ENCODE results near the gene TMEM9.

Gene TMEM9

GRCh38 chr1:201116091-201116490, 38.2 kb downstream of the TMEM9 start:
- H3K9me3 ChIP-seq (ENCODE audit: control insufficient read depth, low read length): no peaks in the 10 kb centered on the region
- H3K4me1 ChIP-seq (ENCODE audit: control insufficient read depth, insufficient read depth, low read length): peaks cover 5% of the 10 kb centered on the region
- 89 to 95% methylated on average over 2 of the region's 2 CpGs for WGBS, 2 experiments
- no peak overlapping the region for H3K27ac ChIP-seq (ENCODE audit: insufficient read depth, low read depth, low read length, poor library complexity, severe bottlenecking)
- H3K27me3 ChIP-seq (ENCODE audit: control insufficient read depth, insufficient read depth, low read length, poor library complexity, severe bottlenecking): peaks cover 43% of the 10 kb centered on the region
- H3K36me3 ChIP-seq (ENCODE audit: control insufficient read depth, insufficient read depth, low read length): no peaks in the 10 kb centered on the region
- H3K4me3 ChIP-seq (ENCODE audit: insufficient read depth, low read depth, low read length): no peak overlapping the region

- Histone ChIP-seq H3K27me3 (ENCODE audit: control insufficient read depth, insufficient read depth, low read length, poor library complexity, severe bottlenecking) (peaks cover 43% of the 10 kb centered on the region), H3K4me3 (ENCODE audit: insufficient read depth, low read depth, low read length) (no peak overlapping the region), H3K27ac (ENCODE audit: insufficient read depth, low read depth, low read length, poor library complexity, severe bottlenecking) (no peak overlapping the region), H3K4me1 (ENCODE audit: control insufficient read depth, insufficient read depth, low read length) (peaks cover 10% of the 10 kb centered on the region), H3K36me3 (ENCODE audit: control insufficient read depth, insufficient read depth, low read length) (no peaks in the 10 kb centered on the region), H3K9me3 (ENCODE audit: control insufficient read depth, low read length) (no peaks in the 10 kb centered on the region)
- 93% methylated on average over 25 of the region's 25 CpGs for WGBS, 2 experiments
Observed at GRCh38 chr1:201115390-201115937, 38.8 kb downstream of the TMEM9 start.

DNA sequence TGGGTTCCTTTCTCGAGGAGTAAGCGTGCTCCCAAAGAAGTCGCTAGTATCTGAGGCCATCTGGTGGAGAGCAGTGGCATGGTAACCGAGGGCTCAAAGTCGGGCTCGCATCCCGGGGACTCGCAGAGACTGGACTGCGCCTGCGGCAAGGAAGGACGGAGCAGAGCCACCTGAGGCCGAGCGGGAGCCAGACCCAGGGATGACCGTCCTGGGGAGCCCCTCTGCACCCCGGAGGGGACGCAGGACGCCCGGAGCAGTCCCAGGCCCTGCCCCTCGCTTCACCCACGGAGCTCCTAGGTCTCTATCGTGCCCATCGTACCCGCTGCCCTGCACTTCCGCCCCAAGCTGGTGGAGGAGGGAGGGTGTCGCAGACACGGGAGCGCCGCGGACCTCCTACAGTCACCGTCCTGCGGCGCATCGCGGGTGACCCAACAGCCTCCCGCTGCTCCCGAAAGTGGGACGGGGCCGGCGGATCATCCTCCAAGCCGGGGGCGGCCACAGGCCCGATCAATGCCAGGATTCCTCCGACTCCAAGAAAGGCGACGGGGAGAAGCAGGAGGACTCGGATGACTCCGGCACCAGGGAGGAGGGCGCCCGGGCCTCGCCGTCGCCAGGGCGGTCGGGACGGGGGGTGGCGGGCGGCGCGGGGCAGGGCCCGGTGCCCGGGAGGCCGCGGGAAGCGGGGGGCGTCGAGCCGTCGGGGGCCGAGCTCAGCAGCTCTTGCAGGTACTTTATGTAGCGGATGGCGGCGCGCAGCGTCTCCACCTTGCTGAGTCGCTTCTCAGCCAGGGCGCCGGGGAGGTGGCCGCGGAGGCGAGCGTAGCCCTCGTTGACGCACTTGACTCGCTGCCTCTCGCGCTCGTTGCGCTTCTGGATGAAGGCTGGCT, 39.8 kb downstream of the TMEM9 start:
- H3K27me3 ChIP-seq (ENCODE audit: control insufficient read depth, insufficient read depth, low read length, poor library complexity, severe bottlenecking): peaks cover 43% of the 10 kb centered on the region
- no peak overlapping the region for H3K27ac ChIP-seq (ENCODE audit: insufficient read depth, low read depth, low read length, poor library complexity, severe bottlenecking)
- WGBS, 2 experiments: 2% methylated on average over 88 of the region's 88 CpGs
- no peaks in the 10 kb centered on the region for H3K36me3 ChIP-seq (ENCODE audit: control insufficient read depth, insufficient read depth, low read length)
- H3K4me3 ChIP-seq (ENCODE audit: insufficient read depth, low read depth, low read length): peak overlapping the region; percentile 37
- no peaks in the 10 kb centered on the region for H3K9me3 ChIP-seq (ENCODE audit: control insufficient read depth, low read length)
- H3K4me1 ChIP-seq (ENCODE audit: control insufficient read depth, insufficient read depth, low read length): peaks cover 10% of the 10 kb centered on the region

- Histone ChIP-seq H3K4me1 (ENCODE audit: control insufficient read depth, insufficient read depth, low read length) (peaks cover 17% of the 10 kb centered on the region), H3K9me3 (ENCODE audit: control insufficient read depth, low read length) (no peaks in the 10 kb centered on the region), H3K36me3 (ENCODE audit: control insufficient read depth, insufficient read depth, low read length) (no peaks in the 10 kb centered on the region), H3K27me3 (ENCODE audit: control insufficient read depth, insufficient read depth, low read length, poor library complexity, severe bottlenecking) (peaks cover 39% of the 10 kb centered on the region), H3K27ac (ENCODE audit: insufficient read depth, low read depth, low read length, poor library complexity, severe bottlenecking) (no peak overlapping the region), H3K4me3 (ENCODE audit: insufficient read depth, low read depth, low read length) (no peak overlapping the region)
- 44 to 47% methylated on average over 15 to 16 of the region's 17 CpGs for WGBS, 2 experiments
Observed at GRCh38 chr1:201113451-201114244, 40.6 kb downstream of the TMEM9 start.

GRCh38 chr1:201112926-201113325, 41.3 kb downstream of the TMEM9 start:
- 95 to 96% methylated on average over 3 of the region's 3 CpGs for WGBS, 2 experiments
- Histone ChIP-seq H3K4me1 (ENCODE audit: control insufficient read depth, insufficient read depth, low read length) (peaks cover 24% of the 10 kb centered on the region), H3K27me3 (ENCODE audit: control insufficient read depth, insufficient read depth, low read length, poor library complexity, severe bottlenecking) (peaks cover 36% of the 10 kb centered on the region), H3K36me3 (ENCODE audit: control insufficient read depth, insufficient read depth, low read length) (no peaks in the 10 kb centered on the region), H3K9me3 (ENCODE audit: control insufficient read depth, low read length) (no peaks in the 10 kb centered on the region), H3K4me3 (ENCODE audit: insufficient read depth, low read depth, low read length) (no peak overlapping the region), H3K27ac (ENCODE audit: insufficient read depth, low read depth, low read length, poor library complexity, severe bottlenecking) (no peak overlapping the region)

DNA sequence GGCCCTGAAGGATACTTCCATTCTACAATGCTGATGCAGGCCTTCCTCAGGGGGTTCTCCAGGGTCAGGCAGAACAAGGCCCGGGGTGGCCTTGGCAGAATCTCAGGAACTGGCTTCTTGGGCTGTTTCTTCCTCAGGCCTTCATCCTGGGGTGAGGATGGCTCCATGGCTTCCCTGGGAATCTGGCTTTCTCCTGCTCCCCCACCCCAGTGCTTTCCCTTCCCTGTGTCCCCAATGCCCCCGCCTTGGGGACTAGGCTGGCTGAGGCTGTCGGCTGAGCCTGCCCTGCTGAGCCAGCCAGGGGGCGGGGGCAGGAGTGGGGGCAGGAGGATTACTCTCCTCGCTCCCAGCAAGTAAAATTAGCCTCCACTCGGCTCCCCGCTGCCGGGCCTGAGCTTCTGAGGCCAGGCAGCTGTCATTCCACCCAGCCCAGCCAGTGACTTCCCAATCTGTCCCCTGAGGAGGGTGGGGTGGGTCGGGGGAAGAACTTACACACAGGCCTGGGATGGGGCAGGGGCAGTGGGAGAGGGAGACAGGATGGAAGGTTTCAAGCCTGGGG, 42.0 kb downstream of the TMEM9 start, which contains the start of gene CACNA1S:
TSS of gene CACNA1S (minus strand) at position 254 of the 559 bp plus-strand sequence. CDS start at position 167, 87 bp downstream.
- H3K9me3 ChIP-seq (ENCODE audit: control insufficient read depth, low read length): no peaks in the 10 kb centered on the region
- peaks cover 31% of the 10 kb centered on the region for H3K4me1 ChIP-seq (ENCODE audit: control insufficient read depth, insufficient read depth, low read length)
- WGBS, 2 experiments: 31 to 42% methylated on average over 6 to 8 of the region's 9 CpGs
- peaks cover 30% of the 10 kb centered on the region for H3K27me3 ChIP-seq (ENCODE audit: control insufficient read depth, insufficient read depth, low read length, poor library complexity, severe bottlenecking)
- H3K4me3 ChIP-seq (ENCODE audit: insufficient read depth, low read depth, low read length): no peak within 1 kb of the TSS
- no peaks in the 10 kb centered on the region for H3K36me3 ChIP-seq (ENCODE audit: control insufficient read depth, insufficient read depth, low read length)
- H3K27ac ChIP-seq (ENCODE audit: insufficient read depth, low read depth, low read length, poor library complexity, severe bottlenecking): no peak within 1 kb of the TSS

DNA sequence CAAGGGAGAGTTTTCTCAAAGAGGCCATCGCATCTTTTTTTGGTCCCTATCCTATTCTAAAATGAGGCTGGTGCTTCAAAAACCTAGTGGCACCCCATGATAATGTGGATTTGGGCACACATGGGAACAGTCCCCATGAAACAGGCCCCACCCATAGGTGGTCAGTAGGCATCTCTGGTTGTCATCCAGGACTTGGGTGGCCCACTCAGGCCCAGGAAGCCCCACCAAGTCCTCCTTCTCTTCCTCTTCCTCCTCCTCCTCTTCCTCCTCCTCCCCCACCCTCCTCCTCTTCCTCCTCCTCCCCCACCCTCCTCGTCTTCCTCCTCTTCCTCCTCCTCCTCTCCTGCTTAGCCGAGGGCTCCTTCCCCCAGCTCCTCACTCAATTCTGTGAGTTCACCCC, 42.6 kb downstream of the TMEM9 start:
- no peaks in the 10 kb centered on the region for H3K36me3 ChIP-seq (ENCODE audit: control insufficient read depth, insufficient read depth, low read length)
- H3K9me3 ChIP-seq (ENCODE audit: control insufficient read depth, low read length): no peaks in the 10 kb centered on the region
- H3K4me1 ChIP-seq (ENCODE audit: control insufficient read depth, insufficient read depth, low read length): peaks cover 36% of the 10 kb centered on the region
- WGBS, 2 experiments: 83 to 86% methylated on average over 3 of the region's 3 CpGs
- no peak overlapping the region for H3K27ac ChIP-seq (ENCODE audit: insufficient read depth, low read depth, low read length, poor library complexity, severe bottlenecking)
- no peak overlapping the region for H3K4me3 ChIP-seq (ENCODE audit: insufficient read depth, low read depth, low read length)
- peaks cover 25% of the 10 kb centered on the region for H3K27me3 ChIP-seq (ENCODE audit: control insufficient read depth, insufficient read depth, low read length, poor library complexity, severe bottlenecking)

DNA sequence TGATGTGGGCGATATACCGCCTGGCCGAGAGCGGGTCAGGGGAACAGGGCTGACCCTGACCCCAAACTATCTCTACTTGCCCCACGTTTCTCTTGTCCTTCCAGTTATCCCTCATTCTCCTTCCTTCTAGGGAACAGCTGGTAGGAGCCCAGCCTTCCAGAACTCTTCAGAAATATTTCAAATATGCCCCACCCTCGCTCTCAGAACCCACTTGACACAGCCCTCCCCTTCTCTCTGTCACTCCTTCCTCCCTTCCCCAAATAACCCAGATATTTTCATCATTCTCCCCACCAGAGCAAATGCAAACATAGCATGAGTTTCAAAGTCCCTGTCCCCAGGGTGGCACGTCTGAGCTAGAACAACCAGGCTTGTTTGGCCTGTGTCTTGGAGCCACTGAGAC, 43.1 kb downstream of the TMEM9 start:
- 91 to 92% methylated on average over 7 of the region's 7 CpGs for WGBS, 2 experiments
- H3K27ac ChIP-seq (ENCODE audit: insufficient read depth, low read depth, low read length, poor library complexity, severe bottlenecking): no peak overlapping the region
- H3K4me1 ChIP-seq (ENCODE audit: control insufficient read depth, insufficient read depth, low read length): peaks cover 36% of the 10 kb centered on the region
- no peak overlapping the region for H3K4me3 ChIP-seq (ENCODE audit: insufficient read depth, low read depth, low read length)
- no peaks in the 10 kb centered on the region for H3K9me3 ChIP-seq (ENCODE audit: control insufficient read depth, low read length)
- peaks cover 20% of the 10 kb centered on the region for H3K27me3 ChIP-seq (ENCODE audit: control insufficient read depth, insufficient read depth, low read length, poor library complexity, severe bottlenecking)
- no peaks in the 10 kb centered on the region for H3K36me3 ChIP-seq (ENCODE audit: control insufficient read depth, insufficient read depth, low read length)

- Histone ChIP-seq H3K36me3 (ENCODE audit: control insufficient read depth, insufficient read depth, low read length) (no peaks in the 10 kb centered on the region), H3K4me1 (ENCODE audit: control insufficient read depth, insufficient read depth, low read length) (peaks cover 36% of the 10 kb centered on the region), H3K4me3 (ENCODE audit: insufficient read depth, low read depth, low read length) (no peak overlapping the region), H3K9me3 (ENCODE audit: control insufficient read depth, low read length) (no peaks in the 10 kb centered on the region), H3K27ac (ENCODE audit: insufficient read depth, low read depth, low read length, poor library complexity, severe bottlenecking) (no peak overlapping the region), H3K27me3 (ENCODE audit: control insufficient read depth, insufficient read depth, low read length, poor library complexity, severe bottlenecking) (peaks cover 15% of the 10 kb centered on the region)
- 87 to 92% methylated on average over 4 to 5 of the region's 5 CpGs for WGBS, 2 experiments
Observed at GRCh38 chr1:201110616-201111015, 43.7 kb downstream of the TMEM9 start.
